Measurements from ENCODE around the gene MAP2. TPM values are rescaled to one million over a fixed set of nuclear protein-coding genes. Genes with fewer than 3 reads are reported as not detected.

The MAP2 gene
- total RNA-seq, 1 donor, result 26.5 TPM

DNA sequence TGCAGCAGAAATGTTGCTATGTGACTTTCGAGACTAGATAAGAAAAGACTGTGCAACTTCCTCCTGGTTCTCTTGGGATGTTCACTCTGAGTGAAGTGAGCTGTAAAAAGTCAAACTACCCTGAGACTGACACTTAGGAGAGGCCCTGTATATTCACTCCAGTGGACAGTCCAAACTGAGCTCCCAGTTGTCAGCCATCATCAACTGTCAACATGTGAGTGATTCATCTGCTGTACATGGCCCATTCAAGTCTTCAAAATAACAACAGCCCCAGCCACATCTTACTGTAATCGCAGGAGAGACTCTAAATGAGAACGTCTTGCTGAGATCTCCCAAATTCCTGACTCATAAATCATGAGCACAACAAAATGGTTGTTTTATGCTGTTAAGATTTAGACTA lies 339.3 kb downstream of the MAP2 start:
- no peak overlapping the region for H3K4me3 ChIP-seq (ENCODE audit: low read depth, low read length)
- TF ChIP-seq, protein P1, sequence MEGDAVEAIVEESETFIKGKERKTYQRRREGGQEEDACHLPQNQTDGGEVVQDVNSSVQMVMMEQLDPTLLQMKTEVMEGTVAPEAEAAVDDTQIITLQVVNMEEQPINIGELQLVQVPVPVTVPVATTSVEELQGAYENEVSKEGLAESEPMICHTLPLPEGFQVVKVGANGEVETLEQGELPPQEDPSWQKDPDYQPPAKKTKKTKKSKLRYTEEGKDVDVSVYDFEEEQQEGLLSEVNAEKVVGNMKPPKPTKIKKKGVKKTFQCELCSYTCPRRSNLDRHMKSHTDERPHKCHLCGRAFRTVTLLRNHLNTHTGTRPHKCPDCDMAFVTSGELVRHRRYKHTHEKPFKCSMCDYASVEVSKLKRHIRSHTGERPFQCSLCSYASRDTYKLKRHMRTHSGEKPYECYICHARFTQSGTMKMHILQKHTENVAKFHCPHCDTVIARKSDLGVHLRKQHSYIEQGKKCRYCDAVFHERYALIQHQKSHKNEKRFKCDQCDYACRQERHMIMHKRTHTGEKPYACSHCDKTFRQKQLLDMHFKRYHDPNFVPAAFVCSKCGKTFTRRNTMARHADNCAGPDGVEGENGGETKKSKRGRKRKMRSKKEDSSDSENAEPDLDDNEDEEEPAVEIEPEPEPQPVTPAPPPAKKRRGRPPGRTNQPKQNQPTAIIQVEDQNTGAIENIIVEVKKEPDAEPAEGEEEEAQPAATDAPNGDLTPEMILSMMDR (IDR thresholded peaks at IDR 0.05; ENCODE audit: insufficient read depth, low read length), result no peak
- no peak for DNase-seq (ENCODE audit: low read depth)

DNA sequence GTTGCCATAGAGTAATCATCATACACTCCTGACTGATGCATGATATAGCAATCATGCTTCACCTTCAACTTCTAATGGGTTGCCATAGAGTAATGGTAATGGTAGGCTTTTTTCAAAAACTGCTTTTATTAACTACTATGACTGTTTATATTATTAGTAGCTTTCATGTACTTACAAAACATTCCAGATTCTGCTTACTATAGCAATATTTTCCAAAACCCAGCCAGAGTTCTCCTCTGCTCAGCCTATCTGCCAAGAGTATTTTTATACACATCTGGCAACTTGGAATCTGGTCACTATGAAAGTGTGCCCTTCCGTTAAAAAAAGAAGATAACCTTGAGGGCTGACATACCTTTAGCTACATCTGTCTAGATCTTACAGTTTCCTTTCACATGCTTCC lies 342.8 kb downstream of the MAP2 start:
- H3K4me3 ChIP-seq (ENCODE audit: low read depth, low read length), result no peak overlapping the region
- no peak for DNase-seq (ENCODE audit: low read depth)
- TF ChIP-seq, protein P1 (IDR thresholded peaks at IDR 0.05; ENCODE audit: insufficient read depth, low read length), result no peak

DNA sequence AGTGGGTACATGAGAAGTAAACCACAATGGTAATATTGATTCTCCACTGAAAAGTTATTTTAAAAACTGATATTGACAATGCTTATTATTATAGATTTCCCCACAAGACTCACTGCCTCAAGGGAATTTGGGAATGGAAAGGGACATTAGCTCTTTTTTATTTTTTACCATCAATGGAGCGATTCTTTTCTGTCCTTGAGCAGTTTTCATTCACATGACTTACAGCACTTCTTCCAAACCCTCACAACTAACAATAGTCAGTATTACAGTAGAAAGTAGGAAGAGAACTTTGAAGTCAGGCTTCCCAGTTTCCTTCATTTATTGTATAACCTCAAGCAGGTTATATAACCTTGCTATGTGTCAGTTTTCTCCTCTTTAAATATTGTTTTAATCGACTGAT lies 343.5 kb downstream of the MAP2 start:
- DNase-seq (ENCODE audit: low read depth), result no peak
- TF ChIP-seq, protein P1 (IDR thresholded peaks at IDR 0.05; ENCODE audit: insufficient read depth, low read length), result no peak
- H3K4me3 ChIP-seq (ENCODE audit: low read depth, low read length), result no peak overlapping the region

DNA sequence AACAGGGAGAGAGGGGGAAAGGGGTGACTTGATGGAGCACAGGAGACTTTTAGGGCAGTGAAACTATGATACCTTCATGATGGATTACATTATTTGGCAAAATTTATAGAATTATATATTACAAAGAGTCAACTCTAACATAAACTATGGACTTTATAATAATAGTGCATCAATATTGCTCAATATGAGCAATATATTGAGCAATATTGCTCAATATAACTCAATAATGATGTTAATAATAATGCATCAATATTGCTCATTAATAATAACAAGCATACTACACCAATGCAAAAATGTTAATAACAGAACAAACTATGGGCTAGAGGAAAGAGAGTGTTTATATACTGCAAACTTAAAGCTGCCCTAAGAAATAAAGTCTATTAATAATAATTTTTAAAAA lies 344.7 kb downstream of the MAP2 start:
- DNase-seq (ENCODE audit: low read depth), result no peak
- H3K4me3 ChIP-seq (ENCODE audit: low read depth, low read length), result no peak overlapping the region
- TF ChIP-seq, protein P1 (IDR thresholded peaks at IDR 0.05; ENCODE audit: insufficient read depth, low read length), result no peak

DNA sequence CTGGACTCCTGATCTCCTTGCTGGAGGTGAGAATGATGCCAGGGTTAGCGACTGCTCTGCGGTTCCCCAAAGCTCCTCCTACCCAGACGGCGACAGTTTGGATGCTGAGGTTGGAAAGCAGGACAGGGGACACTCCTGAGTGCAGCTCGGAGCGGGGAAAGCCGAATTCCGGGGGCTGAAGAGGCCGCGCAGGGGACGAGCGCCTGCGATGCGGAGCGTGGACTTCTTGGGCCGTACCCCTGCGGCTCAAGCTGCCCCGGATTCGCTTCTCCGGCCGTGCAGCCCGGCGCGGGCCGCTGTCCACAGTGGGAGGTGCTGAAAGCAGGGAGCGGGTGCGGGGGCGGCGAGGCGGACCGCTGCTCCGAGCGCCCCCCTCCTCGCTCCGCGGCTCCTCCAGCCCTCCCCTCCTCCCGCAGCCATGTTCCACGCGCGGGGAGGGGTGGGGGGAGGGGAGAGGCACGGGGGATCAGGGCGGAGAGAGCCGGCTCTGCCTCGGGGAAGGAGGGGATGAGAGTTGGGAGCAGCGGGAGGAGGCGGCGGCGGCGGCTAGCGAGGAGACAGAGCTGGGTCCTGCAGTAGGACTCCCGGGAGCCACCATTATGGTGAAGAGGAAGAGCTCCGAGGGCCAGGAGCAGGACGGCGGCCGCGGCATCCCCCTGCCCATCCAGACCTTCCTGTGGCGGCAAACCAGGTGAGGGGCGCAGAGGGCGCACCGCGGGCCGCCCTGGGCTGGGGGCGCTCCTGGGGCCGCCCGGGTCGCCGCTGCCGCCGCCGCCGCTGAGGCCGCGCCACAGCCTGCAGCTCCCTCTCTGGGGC lies 347.8 kb downstream of the MAP2 start, which contains the start of gene UNC80:
UNC80 (plus strand) TSS at position 359 of the 816 bp plus-strand sequence; CDS start at position 600, 241 bp downstream.
- H3K4me3 ChIP-seq (ENCODE audit: low read depth, low read length), result peak within 1 kb of the TSS; percentile 57
- peak; percentile 49 for DNase-seq (ENCODE audit: low read depth)
- TF ChIP-seq, protein P1 (IDR thresholded peaks at IDR 0.05; ENCODE audit: insufficient read depth, low read length), result no peak

DNA sequence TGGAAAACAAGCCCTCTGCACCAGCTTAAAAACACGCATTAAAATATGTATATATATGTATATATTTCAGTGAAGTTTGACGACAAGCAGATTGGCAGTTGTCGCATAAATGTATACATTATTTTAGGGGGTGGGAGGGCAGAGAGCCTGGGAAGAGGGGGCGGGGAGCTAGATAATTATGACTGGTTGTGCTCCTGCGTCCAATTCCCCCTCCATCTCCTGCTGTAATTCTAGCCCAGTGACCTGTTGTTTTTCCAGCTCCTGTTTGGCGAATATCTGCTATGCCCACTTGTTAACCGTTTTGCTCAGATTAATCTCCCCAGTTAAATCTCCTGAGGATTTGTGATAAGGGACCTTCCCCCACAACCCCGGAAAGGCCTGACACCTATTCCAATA lies 348.4 kb downstream of the MAP2 start:
- DNase-seq (ENCODE audit: low read depth), result no peak
- TF ChIP-seq, protein P1 (IDR thresholded peaks at IDR 0.05; ENCODE audit: insufficient read depth, low read length), result no peak
- no peak overlapping the region for H3K4me3 ChIP-seq (ENCODE audit: low read depth, low read length)
